ENCODE data around the gene SAYSD1.

The SAYSD1 gene

DNA sequence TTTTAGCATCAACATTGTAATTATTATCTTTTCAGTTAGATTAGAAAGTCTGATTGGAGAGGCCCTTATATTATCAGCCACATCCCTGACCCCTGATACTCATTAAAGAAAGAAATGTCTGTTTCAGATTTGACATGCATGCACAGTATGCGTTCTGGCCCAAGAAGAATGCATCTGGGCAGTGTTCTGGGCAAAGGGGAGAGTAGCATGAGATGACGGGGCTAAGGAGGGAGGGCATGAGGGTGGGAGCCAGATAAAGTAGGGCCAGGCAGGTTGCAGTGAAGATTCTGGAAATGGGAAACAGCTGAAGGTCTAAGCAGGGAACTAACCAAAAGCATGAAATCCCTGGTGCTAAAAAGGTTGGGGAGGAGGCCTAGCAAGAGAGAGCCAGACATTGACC is 7.3 kb downstream of the SAYSD1 start:
- no peak for DNase-seq

- DNase-seq = no peak
These were observed 8.0 kb downstream of the SAYSD1 start for GRCh38 chr6:39107034-39107433.

DNA sequence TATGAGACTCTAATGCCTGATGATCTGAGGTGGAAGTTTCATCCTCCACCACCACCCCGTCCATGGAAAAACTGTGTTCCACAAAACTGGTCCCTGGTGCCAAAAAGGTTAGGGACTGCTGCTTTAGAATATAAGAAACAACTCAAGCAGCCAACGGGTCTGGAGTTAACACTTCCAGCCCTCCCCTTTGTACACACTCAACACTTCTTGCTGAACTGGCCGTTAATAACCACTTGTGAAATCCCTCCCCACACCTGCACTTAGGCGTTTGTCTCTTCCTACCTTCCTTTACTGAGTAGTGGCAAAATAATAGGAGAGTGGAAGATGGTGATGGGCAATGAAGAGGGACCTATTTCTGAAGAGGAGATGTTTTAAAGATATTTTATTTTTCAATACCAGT is 10.5 kb downstream of the SAYSD1 start:
- DNase-seq = no peak

- DNase-seq = no peak
These were observed 12.2 kb downstream of the SAYSD1 start for GRCh38 chr6:39102821-39103136.

GRCh38 chr6:39102071-39102820 is 12.7 kb downstream of the SAYSD1 start:
- DNase-seq = no peak

DNA sequence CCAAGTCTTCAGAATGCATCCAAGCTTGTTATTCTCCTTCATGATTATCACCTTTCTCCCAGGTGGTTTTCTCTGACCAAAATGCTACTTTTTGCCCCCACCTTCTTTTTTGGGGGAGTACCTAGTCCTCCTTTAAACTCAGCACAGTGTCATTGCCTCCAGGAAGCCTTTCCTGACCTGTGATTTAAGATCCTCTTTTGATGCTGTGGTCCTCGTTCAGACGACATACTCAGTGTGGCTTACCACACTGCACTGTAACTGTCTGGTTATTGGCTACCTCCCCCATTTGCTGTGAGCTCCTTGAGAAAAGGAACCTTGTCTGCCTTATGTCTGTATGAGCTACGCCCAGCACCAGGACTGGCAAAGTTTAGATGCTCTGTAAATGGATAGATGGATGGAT is 14.6 kb downstream of the SAYSD1 start:
- DNase-seq = no peak

DNA sequence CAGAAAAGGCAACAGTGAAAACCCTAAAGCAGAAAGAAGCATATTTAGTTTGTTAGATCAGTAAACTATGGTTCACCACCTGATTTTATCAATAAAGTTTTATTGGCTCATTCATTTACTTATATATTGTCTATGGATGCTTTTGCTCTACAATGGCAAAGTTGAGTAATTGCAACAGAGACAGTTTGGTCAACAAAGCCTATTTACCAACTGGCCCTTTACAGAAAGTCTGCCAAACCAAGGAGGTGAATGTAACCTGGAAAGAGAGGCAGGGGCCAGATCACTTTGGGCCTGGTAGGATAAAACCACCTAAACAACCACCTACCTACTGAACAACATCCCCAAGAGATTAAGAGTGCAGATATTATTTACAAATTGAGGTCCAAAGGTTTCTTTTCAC is 19.4 kb downstream of the SAYSD1 start:
- DNase-seq = no peak

DNA sequence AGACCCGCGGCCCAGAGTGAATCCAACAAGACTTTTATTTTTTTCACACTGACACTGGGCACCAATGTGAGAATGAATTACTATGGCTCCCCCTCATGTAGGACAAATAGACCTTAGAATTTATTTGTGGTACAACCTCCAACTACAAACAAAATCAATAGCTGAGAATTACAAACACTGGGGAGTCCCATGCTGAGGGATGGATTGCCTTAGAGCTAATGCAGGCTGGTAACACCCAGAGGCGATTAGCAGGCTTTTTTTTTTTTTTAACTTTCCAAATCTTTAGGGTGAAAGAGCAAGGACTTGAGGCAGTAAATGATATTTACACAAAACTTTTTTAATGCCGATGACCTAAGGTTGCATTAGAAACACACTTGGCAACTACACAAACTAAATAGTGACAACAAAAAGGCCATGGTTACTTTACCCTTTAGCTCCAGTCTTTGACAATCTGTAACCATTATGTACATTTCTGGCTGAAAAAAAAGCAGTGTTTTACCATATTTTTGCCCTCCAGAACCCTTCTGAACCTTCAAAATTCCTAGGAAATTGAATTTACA is 21.8 kb downstream of the SAYSD1 start:
- DNase-seq = no peak

DNA sequence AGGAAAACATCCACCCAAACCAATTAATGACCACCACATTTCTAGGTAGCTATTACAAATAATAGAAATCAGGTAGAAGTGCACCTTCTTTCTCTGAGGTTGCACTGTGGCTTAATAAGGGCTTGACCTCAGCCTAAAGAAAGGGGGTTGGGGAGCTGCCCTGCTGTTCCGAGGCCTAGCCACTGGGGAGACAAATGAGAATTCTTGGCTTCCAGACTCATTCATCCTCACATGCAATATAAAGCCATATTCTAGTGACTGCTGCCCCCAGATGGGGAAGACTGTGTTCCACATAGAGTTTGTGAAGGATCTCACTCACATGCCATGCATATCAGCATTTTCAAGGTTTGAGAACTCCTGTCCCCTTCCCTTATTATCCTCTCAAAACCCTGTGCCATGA is 22.9 kb downstream of the SAYSD1 start:
- no peak for DNase-seq

GRCh38 chr6:39091220-39091619 is 23.8 kb downstream of the SAYSD1 start:
- no peak for DNase-seq

- DNase-seq = no peak
These were observed 24.9 kb downstream of the SAYSD1 start for GRCh38 chr6:39090036-39090435.

- no peak for DNase-seq
These were observed 26.7 kb downstream of the SAYSD1 start for GRCh38 chr6:39088331-39088730.

DNA sequence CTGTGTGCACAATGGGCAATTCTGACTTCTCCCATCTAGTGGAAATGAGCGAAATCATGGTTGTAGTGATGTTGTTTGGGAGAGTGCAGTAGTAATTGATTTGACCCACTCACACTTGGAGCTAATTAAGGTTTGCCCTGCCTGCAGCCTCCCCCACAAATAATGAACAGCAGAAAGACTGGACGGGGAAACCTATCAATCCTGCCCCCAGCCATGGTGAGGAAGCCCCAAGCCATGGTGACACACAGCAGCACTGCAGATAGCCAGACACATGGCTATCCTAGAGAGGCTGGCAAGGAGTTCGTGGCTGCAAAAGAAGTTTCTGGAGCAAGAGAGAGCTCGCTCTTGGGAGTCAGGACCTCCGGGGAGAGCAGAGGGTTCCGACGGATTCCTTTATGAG is 27.8 kb downstream of the SAYSD1 start:
- no peak for DNase-seq

DNA sequence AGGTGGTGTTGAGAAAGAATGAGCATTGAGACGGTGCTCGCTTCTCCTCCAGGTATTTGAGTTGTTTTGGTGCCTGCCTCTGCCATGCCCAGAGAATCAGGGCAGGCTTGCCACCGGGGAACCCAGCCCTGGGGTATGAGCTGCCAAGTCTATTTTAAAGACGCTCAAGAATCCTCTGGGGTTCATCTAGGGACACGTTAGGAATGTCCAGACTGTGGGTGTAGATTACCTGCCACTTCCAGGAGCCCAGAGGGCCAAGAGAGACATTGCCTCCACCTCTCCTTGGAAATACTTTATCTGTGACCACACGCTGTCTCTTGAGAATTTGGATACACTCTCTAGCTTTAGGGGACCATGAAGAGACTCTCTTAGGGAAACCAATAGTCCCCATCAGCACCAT is 28.3 kb downstream of the SAYSD1 start:
- no peak for DNase-seq

DNA sequence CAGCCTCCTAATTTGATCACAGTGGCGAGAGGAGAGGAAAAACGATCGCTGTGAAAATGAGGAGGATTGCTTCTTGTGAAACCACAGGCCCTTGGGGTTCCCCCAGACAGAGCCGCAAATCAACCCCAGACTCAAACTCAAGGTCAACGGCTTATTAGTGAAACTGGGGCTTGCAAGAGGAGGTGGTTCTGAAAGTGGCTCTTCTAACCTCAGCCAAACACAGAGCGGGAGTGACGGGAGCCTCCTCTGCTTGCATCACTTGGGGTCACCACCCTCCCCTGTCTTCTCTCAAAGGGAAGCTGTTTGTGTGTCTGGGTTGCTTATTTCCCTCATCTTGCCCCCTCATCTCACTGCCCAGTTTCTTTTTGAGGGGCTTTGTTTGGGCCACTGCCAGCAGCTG is 28.7 kb downstream of the SAYSD1 start:
- no peak for DNase-seq

DNA sequence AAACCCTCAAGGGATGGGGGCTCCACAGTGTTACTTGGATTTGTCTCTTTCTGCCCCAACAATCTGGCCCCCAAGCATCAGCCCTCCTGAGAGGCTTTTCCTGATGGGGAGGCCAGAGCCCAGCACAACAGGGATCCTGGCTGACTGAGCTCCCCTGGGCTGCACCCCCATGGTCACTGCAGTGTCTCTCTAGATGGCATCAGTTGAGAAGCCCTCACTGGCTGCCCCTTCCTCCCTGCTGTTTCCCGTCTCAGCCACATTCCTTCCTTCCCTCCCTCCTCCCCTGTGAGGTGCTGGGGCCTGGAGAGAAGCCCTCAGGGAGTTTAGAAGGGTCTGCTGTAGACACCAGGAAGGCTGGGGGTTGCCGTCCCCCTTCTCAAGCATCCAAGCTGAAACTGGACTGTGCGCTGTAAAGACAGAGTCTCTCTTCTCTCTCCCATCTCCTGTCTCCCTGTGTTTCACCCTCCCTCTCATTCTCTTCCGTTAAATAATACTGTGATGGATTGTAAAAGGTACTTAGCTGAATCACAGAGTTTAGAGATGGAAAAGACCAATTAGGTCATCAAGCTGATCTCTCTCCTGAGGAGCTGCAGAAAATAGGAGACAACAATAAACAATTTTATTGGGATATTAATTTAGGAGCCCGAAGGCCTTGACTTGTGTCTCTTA is 29.7 kb downstream of the SAYSD1 start:
- DNase-seq = no peak

DNA sequence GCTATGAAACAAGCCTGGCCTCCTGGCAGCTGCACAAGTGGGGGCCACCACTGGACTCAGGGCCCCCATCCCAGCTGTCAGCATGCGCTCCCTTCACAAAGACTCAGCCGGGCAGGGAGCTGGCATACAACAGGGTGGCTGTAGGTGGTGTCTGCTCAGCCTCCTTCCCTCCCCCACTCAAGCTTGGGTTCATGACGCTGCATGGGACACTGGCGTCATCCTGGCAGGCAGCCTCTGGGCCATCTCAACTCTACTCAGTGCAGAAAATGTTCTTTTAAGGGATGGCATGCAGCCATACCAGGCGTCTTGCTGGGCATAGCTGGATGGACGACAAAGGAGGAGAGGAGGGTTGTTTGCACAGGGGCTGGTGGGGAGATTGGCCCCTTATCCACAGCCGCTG is 30.5 kb downstream of the SAYSD1 start:
- no peak for DNase-seq

DNA sequence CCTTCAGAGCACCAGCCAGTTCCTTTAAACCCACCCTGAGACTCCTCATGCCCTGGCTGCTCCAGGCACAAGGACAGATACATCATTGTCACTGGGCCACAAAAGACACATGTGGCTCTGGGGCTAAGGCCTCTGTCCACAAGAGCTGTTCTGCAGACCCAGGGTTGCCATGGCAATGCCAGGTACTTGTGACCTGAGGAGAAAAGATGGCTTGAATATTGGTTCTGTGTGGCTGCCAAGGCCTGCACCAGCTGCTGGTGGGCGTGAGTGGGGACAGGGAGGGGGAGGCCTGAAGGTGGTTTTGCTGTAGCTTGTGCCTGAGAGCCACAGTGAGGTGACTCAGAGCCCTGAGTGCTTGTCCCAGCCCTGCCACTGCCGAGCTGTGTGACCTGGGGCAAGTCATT is 31.8 kb downstream of the SAYSD1 start:
- no peak for DNase-seq

DNA sequence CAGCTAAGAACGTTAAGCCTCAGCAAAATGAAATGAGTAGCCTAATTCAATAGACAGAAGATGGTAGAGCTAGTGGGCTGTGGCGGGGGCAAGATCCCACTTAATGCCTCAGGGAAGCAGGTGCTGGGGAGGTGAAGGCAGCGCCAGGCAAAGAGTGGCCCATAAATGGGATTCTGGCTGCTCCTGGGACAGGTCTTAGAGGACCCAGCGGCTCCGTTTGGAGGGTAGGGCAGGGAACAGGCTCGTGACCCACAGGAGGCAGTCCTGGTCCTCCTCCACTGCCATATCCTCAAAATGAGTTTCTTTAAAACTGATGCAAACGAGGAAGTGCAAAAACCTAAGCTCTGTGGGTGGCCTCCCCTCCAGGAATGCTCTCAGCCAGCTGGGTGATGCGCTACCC is 32.7 kb downstream of the SAYSD1 start:
- no peak for DNase-seq

DNA sequence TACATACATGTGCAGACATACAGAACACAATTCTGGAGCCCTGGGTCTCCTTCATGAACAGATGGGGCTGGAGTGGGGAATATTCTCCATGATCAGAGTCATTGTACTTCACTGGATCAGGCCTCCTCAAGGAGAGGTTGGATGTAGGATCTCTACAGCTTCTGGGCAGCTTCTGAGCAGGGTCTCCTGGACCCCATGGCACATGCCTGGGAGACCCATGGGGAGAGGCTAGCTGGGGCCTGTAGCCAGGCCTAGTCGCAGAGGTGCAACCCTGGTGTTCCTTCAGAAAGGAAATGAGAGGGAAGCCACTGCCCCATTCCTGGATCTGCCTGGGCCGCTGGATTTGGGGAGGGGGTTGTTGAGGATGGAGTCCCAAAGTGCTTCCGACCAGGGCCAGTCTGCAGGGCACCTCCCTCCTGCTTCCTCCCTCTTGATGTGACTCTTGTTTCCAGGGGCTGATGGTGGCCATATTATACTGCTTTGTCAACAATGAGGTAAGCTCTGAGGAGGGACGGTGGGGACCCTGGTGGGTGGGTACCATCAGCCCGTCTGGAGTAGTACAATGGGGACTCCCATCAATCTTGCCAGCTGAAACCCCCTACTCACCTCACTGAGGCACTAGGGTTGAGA is 34.6 kb downstream of the SAYSD1 start:
- DNase-seq = no peak

DNA sequence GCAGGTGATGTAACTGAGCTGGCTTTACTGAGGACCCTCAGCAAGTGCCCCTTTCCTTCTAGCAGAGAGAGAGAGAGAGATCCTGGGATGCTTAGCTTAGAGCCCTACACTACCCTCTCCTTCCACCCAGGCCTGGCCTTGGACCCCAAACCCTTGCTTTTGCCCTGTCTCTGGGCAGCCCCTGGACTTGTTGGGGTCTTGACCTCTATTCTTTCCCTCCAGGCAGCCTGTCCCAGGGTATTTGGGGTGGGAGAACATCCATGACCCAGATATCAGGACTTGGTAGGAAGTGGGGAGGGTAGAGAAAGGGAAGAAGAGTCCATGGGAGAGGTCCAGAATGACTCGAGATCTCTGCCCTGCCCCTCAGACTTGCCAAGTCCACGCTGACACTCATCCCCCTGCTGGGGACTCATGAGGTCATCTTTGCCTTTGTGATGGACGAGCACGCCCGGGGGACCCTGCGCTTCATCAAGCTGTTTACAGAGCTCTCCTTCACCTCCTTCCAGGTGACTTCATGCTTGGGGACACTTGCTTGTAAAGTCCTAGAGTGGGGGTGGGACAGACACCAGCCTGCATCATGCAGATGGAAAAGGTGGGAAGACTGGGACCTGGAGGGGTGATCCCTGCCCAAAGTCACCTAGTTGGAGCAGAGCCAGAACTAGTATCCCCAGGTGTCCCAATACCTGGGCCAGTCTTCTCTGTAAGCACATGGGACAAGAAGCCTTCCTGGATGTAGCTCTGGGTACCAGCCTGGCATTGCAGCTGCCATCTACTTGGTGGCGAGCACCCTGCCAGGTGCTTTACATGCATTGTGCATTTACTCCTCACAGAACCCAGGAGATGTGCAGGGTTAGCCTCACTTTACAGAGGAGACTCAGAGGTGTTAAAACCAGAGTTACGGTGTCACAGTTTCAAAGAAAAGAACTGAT is 35.5 kb downstream of the SAYSD1 start:
- DNase-seq = no peak

DNA sequence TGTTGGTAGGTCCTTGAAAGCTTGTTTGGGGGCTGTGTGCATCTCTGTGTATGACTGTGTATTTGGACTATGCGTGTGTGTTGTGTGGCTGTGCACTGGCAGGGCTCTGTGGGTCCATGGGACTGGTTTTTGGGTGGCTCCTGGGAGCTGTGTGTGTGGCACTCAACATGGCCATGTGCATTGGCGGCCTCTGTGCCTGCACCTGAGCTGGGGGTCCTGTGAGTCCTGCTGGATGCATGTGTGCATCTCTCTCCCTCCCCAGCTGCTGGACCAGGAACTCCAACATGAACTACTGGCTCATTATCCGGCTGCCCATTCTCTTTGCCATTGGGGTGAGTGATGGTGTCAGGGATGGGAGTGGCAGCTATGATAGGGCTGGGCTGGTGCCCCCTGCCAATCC is 36.3 kb downstream of the SAYSD1 start:
- DNase-seq = no peak

Measured in DMS 273 treated with DMSO at 0.1 percent for 48 hours (cell line).